Right lobe of liver (tissue), 4 donors: ENCODE measurements around the gene SLC35C1.

Source experiments
- POLR2A ChIP-seq: fragments of 450-650 bp; IDR thresholded peaks from one replicate; pipeline ENCODE4 v1.6.1; 2017; ENCODE audit warnings: antibody characterized with exemption, mild to moderate bottlenecking
- TF ChIP-seq, protein P1 (sequence below), 4 donors: fragments of 200-600 bp in 3 of 4; fragments of 450-650 bp in 1 of 4; IDR thresholded peaks; one replicate each; pipeline versions ENCODE4 v1.5.1 to v1.8.0; 2016 to 2022; ENCODE audit warnings: antibody characterized with exemption in 4 of 4, mild to moderate bottlenecking in 2 of 4
- donor health status: DM: no; HTN: no; CAD: no.
- donor health status: DM: no; HTN: no; CAD: no.
- donor health status: DM: no; HTN: yes; CAD: no.

GRCh38 chr11:45858751-45859398, 53.9 kb downstream of the SLC35C1 start:
- TF ChIP-seq, protein P1, sequence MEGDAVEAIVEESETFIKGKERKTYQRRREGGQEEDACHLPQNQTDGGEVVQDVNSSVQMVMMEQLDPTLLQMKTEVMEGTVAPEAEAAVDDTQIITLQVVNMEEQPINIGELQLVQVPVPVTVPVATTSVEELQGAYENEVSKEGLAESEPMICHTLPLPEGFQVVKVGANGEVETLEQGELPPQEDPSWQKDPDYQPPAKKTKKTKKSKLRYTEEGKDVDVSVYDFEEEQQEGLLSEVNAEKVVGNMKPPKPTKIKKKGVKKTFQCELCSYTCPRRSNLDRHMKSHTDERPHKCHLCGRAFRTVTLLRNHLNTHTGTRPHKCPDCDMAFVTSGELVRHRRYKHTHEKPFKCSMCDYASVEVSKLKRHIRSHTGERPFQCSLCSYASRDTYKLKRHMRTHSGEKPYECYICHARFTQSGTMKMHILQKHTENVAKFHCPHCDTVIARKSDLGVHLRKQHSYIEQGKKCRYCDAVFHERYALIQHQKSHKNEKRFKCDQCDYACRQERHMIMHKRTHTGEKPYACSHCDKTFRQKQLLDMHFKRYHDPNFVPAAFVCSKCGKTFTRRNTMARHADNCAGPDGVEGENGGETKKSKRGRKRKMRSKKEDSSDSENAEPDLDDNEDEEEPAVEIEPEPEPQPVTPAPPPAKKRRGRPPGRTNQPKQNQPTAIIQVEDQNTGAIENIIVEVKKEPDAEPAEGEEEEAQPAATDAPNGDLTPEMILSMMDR (IDR thresholded peaks at IDR 0.05) = no peak
- TF ChIP-seq POLR2A = no peak
